ENCODE results near the gene PFN3.

GRCh38 chr5:177447611-177448243 is 47.3 kb upstream of the PFN3 start:
- TF ChIP-seq REST (IDR thresholded peaks at IDR 0.05; ENCODE audit: low read depth) (no peak), CREB1 (IDR thresholded peaks at IDR 0.05; ENCODE audit: low read depth) (no peak), EGR1 (IDR thresholded peaks at IDR 0.05) (no peak), TAF1 (IDR thresholded peaks at IDR 0.05; ENCODE audit: low read depth) (no peak)
